ENCODE data around the gene WFDC8.

DNA sequence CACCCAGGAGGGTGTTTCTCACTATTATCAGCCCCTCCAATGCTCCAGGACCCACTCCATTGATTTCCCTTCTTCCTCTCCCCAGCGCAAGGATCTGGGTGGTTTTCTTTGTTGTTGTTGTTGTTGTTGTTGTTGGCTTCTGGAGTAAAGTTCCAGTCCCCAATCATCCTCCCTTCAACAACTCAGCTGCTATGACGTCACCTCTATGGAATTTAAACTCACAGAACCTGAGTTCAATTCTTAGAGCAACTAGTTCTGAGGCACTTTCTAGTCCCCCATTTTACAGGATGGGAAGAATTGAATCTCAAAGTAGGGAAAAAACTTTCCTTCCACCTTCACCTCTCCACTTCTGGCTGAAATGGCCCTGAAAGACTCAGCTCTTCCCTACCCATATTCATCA lies 9.7 kb upstream of the WFDC8 start:
- TF ChIP-seq, protein P1, sequence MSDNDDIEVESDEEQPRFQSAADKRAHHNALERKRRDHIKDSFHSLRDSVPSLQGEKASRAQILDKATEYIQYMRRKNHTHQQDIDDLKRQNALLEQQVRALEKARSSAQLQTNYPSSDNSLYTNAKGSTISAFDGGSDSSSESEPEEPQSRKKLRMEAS (IDR thresholded peaks at IDR 0.05; ENCODE audit: insufficient read depth, insufficient read length): no peak
- TF ChIP-seq, protein P2, sequence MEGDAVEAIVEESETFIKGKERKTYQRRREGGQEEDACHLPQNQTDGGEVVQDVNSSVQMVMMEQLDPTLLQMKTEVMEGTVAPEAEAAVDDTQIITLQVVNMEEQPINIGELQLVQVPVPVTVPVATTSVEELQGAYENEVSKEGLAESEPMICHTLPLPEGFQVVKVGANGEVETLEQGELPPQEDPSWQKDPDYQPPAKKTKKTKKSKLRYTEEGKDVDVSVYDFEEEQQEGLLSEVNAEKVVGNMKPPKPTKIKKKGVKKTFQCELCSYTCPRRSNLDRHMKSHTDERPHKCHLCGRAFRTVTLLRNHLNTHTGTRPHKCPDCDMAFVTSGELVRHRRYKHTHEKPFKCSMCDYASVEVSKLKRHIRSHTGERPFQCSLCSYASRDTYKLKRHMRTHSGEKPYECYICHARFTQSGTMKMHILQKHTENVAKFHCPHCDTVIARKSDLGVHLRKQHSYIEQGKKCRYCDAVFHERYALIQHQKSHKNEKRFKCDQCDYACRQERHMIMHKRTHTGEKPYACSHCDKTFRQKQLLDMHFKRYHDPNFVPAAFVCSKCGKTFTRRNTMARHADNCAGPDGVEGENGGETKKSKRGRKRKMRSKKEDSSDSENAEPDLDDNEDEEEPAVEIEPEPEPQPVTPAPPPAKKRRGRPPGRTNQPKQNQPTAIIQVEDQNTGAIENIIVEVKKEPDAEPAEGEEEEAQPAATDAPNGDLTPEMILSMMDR (IDR thresholded peaks at IDR 0.05; ENCODE audit: extremely low read depth in 1 of 2, insufficient read depth in 1 of 2, low read depth in 1 of 2, low read length in 2 of 2): no peak
- TF ChIP-seq POLR2A (IDR thresholded peaks at IDR 0.05; ENCODE audit: low read depth, low read length): no peak
- TF ChIP-seq POLR2AphosphoS5 (IDR thresholded peaks at IDR 0.05; ENCODE audit: insufficient read depth, low read depth, low read length): no peak
- no peak for TF ChIP-seq EZH2 (IDR thresholded peaks at IDR 0.05; ENCODE audit: borderline replicate concordance, low read depth, low read length, severe bottlenecking)
- TF ChIP-seq FOS (IDR thresholded peaks at IDR 0.05; ENCODE audit: borderline replicate concordance, insufficient read depth, low read length): no peak
- no peak for TF ChIP-seq JUN (IDR thresholded peaks at IDR 0.05; ENCODE audit: borderline replicate concordance, insufficient read depth, insufficient read length, low read depth)

Measured in endothelial cell of umbilical vein (primary cell).